Tibial artery (tissue), 4 donors: Measurements from ENCODE around the gene KIF13A.

ENCODE experiments used
- DNase-seq, 2 donors: peaks; one replicate each; pipeline ENCODE4 v3.0.0-alpha.2; 2019
- H3K27ac ChIP-seq, 2 donors: fragments of 200-600 bp; sonication (generic) in 1 of 2; 1 replicate in 1 of 2; 2 replicates in 1 of 2; pipeline ENCODE4 v1.5.1; 2018 to 2019; ENCODE audit warnings: mild to moderate bottlenecking in 1 of 2
- H3K27me3 ChIP-seq, 2 donors: fragments of 200-600 bp; sonication (generic) in 1 of 2; one replicate each; pipeline versions ENCODE4 v1.5.1 to v1.6.0; 2016 to 2019
- H3K36me3 ChIP-seq, 3 donors: fragments of 200-600 bp; sonication (generic) in 2 of 3; one replicate each; pipeline ENCODE4 v1.5.1; 2016 to 2019; ENCODE audit warnings: mild to moderate bottlenecking in 2 of 3
- H3K4me1 ChIP-seq, 4 donors: fragments of 200-600 bp; sonication (generic) in 2 of 4; 1 replicate in 3 of 4; 2 replicates in 1 of 4; pipeline ENCODE4 v1.5.1; 2016 to 2019
- H3K4me3 ChIP-seq, 2 donors: fragments of 200-600 bp; sonication (generic) in 1 of 2; 1 replicate in 1 of 2; 2 replicates in 1 of 2; pipeline ENCODE4 v1.5.1; 2018 to 2019; ENCODE audit warnings: mild to moderate bottlenecking in 2 of 2
- H3K9me3 ChIP-seq, 3 donors: fragments of 200-600 bp; sonication (generic) in 1 of 3; one replicate each; pipeline ENCODE4 v1.5.1; 2016 to 2019
- CTCF ChIP-seq, 2 experiments: fragments of 200-600 bp in 1 of 2; fragments of 450-650 bp in 1 of 2; IDR thresholded peaks; one replicate each; pipeline ENCODE4 v1.5.1; 2017 to 2019; ENCODE audit warnings: antibody characterized with exemption in 2 of 2, mild to moderate bottlenecking in 1 of 2, moderate library complexity in 1 of 2
- intact Hi-C: fragments of 100-400 bp; cut with DNase I; formaldehyde crosslinking; loops from one replicate; pipeline ENCODE4 v1.15.0; 2023; ENCODE audit warnings: low total_unique reads

The KIF13A gene

GRCh38 chr6:17945575-17945974 lies 41.9 kb downstream of the KIF13A start:
- TF ChIP-seq CTCF (IDR thresholded peaks at IDR 0.05), result no peak
- no peaks in the 10 kb centered on the region for H3K36me3 ChIP-seq
- H3K27me3 ChIP-seq, result no peaks in the 10 kb centered on the region
- intact Hi-C loops, result no loop called here
- DNase-seq, result no peak
- peaks cover 0 to 85% (median 16%) of the 10 kb centered on the region in 4 donors for H3K4me1 ChIP-seq
- no peak overlapping the region for H3K4me3 ChIP-seq
- no peaks in the 10 kb centered on the region for H3K9me3 ChIP-seq
- peak overlapping the region in 1 of 2 donors; percentile 3 for H3K27ac ChIP-seq

- DNase-seq, result no peak
- Histone ChIP-seq H3K27me3 (no peaks in the 10 kb centered on the region), H3K27ac (peak overlapping the region in 1 of 2 donors; percentile 26), H3K4me1 (peaks cover 0 to 82% (median 16%) of the 10 kb centered on the region in 4 donors), H3K36me3 (no peaks in the 10 kb centered on the region), H3K9me3 (no peaks in the 10 kb centered on the region), H3K4me3 (no peak overlapping the region)
- intact Hi-C loops, result no loop called here
- TF ChIP-seq CTCF (IDR thresholded peaks at IDR 0.05), result no peak
Observed at GRCh38 chr6:17945111-17945510, 42.3 kb downstream of the KIF13A start.

GRCh38 chr6:17941318-17941717 lies 46.1 kb downstream of the KIF13A start:
- intact Hi-C loops, result no loop called here
- Histone ChIP-seq H3K4me3 (no peak overlapping the region), H3K9me3 (no peaks in the 10 kb centered on the region), H3K27ac (no peak overlapping the region), H3K4me1 (peaks cover 0 to 68% (median 19%) of the 10 kb centered on the region in 4 donors), H3K27me3 (no peaks in the 10 kb centered on the region), H3K36me3 (no peaks in the 10 kb centered on the region)
- no peak for TF ChIP-seq CTCF (IDR thresholded peaks at IDR 0.05)
- DNase-seq, result no peak

- no peak overlapping the region for H3K27ac ChIP-seq
- H3K4me3 ChIP-seq, result no peak overlapping the region
- H3K4me1 ChIP-seq, result peaks cover 0 to 69% (median 29%) of the 10 kb centered on the region in 4 donors
- no peak for DNase-seq
- no peaks in the 10 kb centered on the region for H3K9me3 ChIP-seq
- intact Hi-C loops, result no loop called here
- H3K36me3 ChIP-seq, result no peaks in the 10 kb centered on the region
- no peak for TF ChIP-seq CTCF (IDR thresholded peaks at IDR 0.05)
- H3K27me3 ChIP-seq, result no peaks in the 10 kb centered on the region
Observed at GRCh38 chr6:17940151-17940792, 47.2 kb downstream of the KIF13A start.

- H3K4me1 ChIP-seq, result peaks cover 0 to 69% (median 26%) of the 10 kb centered on the region in 4 donors
- DNase-seq, result no peak
- H3K36me3 ChIP-seq, result no peaks in the 10 kb centered on the region
- no peaks in the 10 kb centered on the region for H3K9me3 ChIP-seq
- H3K27me3 ChIP-seq, result no peaks in the 10 kb centered on the region
- no peak for TF ChIP-seq CTCF (IDR thresholded peaks at IDR 0.05)
- H3K27ac ChIP-seq, result no peak overlapping the region
- intact Hi-C loops, result no loop called here
- no peak overlapping the region for H3K4me3 ChIP-seq
Observed at GRCh38 chr6:17938901-17939300, 48.5 kb downstream of the KIF13A start.
